Measurements from ENCODE around the gene GOSR2. TPM values are rescaled to one million over a fixed set of nuclear protein-coding genes. Genes with fewer than 3 reads are reported as not detected.

GOSR2 gene
- total and polyA plus RNA-seq, 9 of the 15 experiments (the other 6 are each of a cell fraction or from before 2014, with no cell fraction given): 32.7 to 96.3 (median 48.9) TPM

- no peak for TF ChIP-seq PRDM10 (IDR thresholded peaks at IDR 0.05; ENCODE audit: partially characterized antibody)
- TF ChIP-seq NFRKB (IDR thresholded peaks at IDR 0.05; ENCODE audit: low read depth): no peak
- no peak for TF ChIP-seq HMGN3 (IDR thresholded peaks at IDR 0.05; ENCODE audit: borderline replicate concordance, extremely low read depth, insufficient read length, low read depth, low read length)
- no peak for TF ChIP-seq BACH1 (tag; IDR thresholded peaks at IDR 0.05)
- TF ChIP-seq GMEB1 (CRISPR knock-in tag; IDR thresholded peaks at IDR 0.05): no peak
- no peak for TF ChIP-seq SMAD2 (IDR thresholded peaks at IDR 0.05; ENCODE audit: low read depth, low read length)
- no peak for TF ChIP-seq ATF6 (CRISPR knock-in tag; IDR thresholded peaks at IDR 0.05)
- no peak for TF ChIP-seq HOXB6 (CRISPR knock-in tag; IDR thresholded peaks at IDR 0.05; ENCODE audit: borderline replicate concordance)
- TF ChIP-seq ZNF764 (CRISPR knock-in tag; IDR thresholded peaks at IDR 0.05; ENCODE audit: low read depth): no peak
- TF ChIP-seq CREM (IDR thresholded peaks at IDR 0.05; ENCODE audit: low read depth): no peak
- no peak for TF ChIP-seq ZNF695 (CRISPR knock-in tag; IDR thresholded peaks at IDR 0.05)
- TF ChIP-seq ZNF512 (tag; IDR thresholded peaks at IDR 0.05): no peak
- no peak for TF ChIP-seq SRSF3 (IDR thresholded peaks at IDR 0.05; ENCODE audit: insufficient read depth, low read length)
These were observed 63.4 kb downstream of the GOSR2 start (continued) for GRCh38 chr17:46986366-46986765.
